ENCODE data around the gene SUMF1. TPM values are rescaled to one million over a fixed set of nuclear protein-coding genes. Genes with fewer than 3 reads are reported as not detected.

The SUMF1 gene
- total RNA-seq, 1 experiment from 2014 or later, result 26.6 TPM

DNA sequence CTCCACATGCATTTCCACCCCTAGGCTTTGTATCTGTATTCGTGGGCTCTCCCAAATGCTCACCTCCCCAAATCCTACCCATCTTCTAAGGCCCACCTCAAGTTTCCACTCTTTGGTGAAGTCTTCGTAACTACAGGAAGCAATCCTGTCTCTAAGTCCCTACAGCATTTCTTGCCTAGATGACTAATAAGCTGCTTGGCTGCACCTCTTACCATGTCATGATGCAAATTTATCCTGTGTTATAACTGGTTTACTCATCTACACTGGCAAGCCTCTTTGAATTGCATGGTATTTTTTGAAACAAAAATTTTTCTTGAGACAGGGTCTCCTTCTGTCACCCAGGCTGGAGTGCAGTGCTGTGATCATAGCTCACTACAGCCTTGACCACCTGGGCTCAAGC is 90.6 kb downstream of the SUMF1 start:
- no peaks in the 10 kb centered on the region for H3K79me2 ChIP-seq (ENCODE audit: insufficient read depth, low read length)
- no peak overlapping the region for H3K4me2 ChIP-seq (ENCODE audit: low read length)
- no peak overlapping the region for H2AFZ ChIP-seq (ENCODE audit: low read depth, low read length, poor library complexity, severe bottlenecking)
- H3K27ac ChIP-seq (ENCODE audit: low read depth, low read length), result no peak overlapping the region
- ATAC-seq (no peak), DNase-seq (ENCODE audit: low read depth, low spot score) (no peak)
- TF ChIP-seq ZFX (IDR thresholded peaks at IDR 0.05) (no peak), SP1 (IDR thresholded peaks at IDR 0.05; ENCODE audit: low read depth) (no peak), SRF (IDR thresholded peaks at IDR 0.05; ENCODE audit: low read depth) (no peak), POLR2A (IDR thresholded peaks at IDR 0.05; ENCODE audit: borderline replicate concordance, extremely low read depth, insufficient read depth, insufficient read length) (no peak), POLR2AphosphoS5 (IDR thresholded peaks at IDR 0.05; ENCODE audit: low read depth, low read length) (no peak), EGR1 (IDR thresholded peaks at IDR 0.05; ENCODE audit: low read depth) (no peak), ELF1 (IDR thresholded peaks at IDR 0.05; ENCODE audit: borderline replicate concordance, low read depth) (no peak)
- TF ChIP-seq, protein P1, sequence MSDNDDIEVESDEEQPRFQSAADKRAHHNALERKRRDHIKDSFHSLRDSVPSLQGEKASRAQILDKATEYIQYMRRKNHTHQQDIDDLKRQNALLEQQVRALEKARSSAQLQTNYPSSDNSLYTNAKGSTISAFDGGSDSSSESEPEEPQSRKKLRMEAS (IDR thresholded peaks at IDR 0.05), result no peak
- RAD21 ChIA-PET (ENCODE audit: low non-redundant PET in 1 of 2, low total read pairs in 2 of 2, uncharacterized antibody in 2 of 2, unreplicated experiment in 2 of 2), result no interaction called here
- no peaks in the 10 kb centered on the region for H3K36me3 ChIP-seq (ENCODE audit: control insufficient read depth in 1 of 2, insufficient read depth in 2 of 2, low read length in 2 of 2)
- CTCF ChIA-PET, result no interaction called here
- intact Hi-C loops (cut with micrococcal nuclease), result no loop called here
- H4K20me1 ChIP-seq (ENCODE audit: insufficient read depth), result no peaks in the 10 kb centered on the region
- no peaks in the 10 kb centered on the region for H3K9me3 ChIP-seq (ENCODE audit: control insufficient read depth in 1 of 2, insufficient read depth in 1 of 2, low read depth in 1 of 2, low read length in 2 of 2)
- BruUV-seq (replicated peaks), result no TSS peak
- no peaks in the 10 kb centered on the region for H3K27me3 ChIP-seq (ENCODE audit: insufficient read depth, low read length)
- no peak overlapping the region for H3K4me3 ChIP-seq (replicated peaks in 1 of 2; ENCODE audit: low read depth in 1 of 2, low read length in 2 of 2)
- H3K9ac ChIP-seq (ENCODE audit: low read length), result no peak overlapping the region
- H3K9me2 ChIP-seq (ENCODE audit: insufficient read depth), result no peaks in the 10 kb centered on the region
- POLR2A ChIA-PET, result no interaction called here
- H3K4me1 ChIP-seq (ENCODE audit: control insufficient read depth in 1 of 2, insufficient read depth in 2 of 2, low read length in 2 of 2), result no peaks in the 10 kb centered on the region

DNA sequence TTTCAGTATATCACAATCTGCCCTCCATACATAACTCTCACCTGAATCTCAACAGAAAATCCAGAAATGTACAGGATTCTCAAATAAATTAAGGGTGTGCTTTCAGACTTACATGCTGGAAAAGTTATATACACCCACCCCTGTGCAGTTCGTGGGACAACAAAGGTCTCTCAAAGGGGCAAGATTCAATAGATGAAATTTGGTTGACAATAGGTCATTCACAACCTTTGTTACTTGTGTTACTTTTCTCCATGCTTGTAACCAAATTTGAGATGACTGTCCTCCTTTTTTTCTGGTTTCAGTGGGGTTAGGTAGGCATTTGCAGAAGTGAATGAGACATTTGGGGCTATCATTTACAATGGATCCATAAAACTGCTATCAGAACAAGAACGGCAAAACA is 91.2 kb downstream of the SUMF1 start:
- BruUV-seq (replicated peaks), result no TSS peak
- ChIA-PET POLR2A (no interaction called here), RAD21 (ENCODE audit: low non-redundant PET in 1 of 2, low total read pairs in 2 of 2, uncharacterized antibody in 2 of 2, unreplicated experiment in 2 of 2) (no interaction called here), CTCF (no interaction called here)
- Histone ChIP-seq H3K27ac (ENCODE audit: low read depth, low read length) (no peak overlapping the region), H3K4me2 (ENCODE audit: low read length) (no peak overlapping the region), H3K4me1 (ENCODE audit: control insufficient read depth in 1 of 2, insufficient read depth in 2 of 2, low read length in 2 of 2) (no peaks in the 10 kb centered on the region), H4K20me1 (ENCODE audit: insufficient read depth) (no peaks in the 10 kb centered on the region), H3K27me3 (ENCODE audit: insufficient read depth, low read length) (no peaks in the 10 kb centered on the region), H3K36me3 (ENCODE audit: control insufficient read depth in 1 of 2, insufficient read depth in 2 of 2, low read length in 2 of 2) (no peaks in the 10 kb centered on the region), H2AFZ (ENCODE audit: low read depth, low read length, poor library complexity, severe bottlenecking) (no peak overlapping the region), H3K4me3 (replicated peaks in 1 of 2; ENCODE audit: low read depth in 1 of 2, low read length in 2 of 2) (no peak overlapping the region), H3K79me2 (ENCODE audit: insufficient read depth, low read length) (no peaks in the 10 kb centered on the region), H3K9me3 (ENCODE audit: control insufficient read depth in 1 of 2, insufficient read depth in 1 of 2, low read depth in 1 of 2, low read length in 2 of 2) (no peaks in the 10 kb centered on the region), H3K9me2 (ENCODE audit: insufficient read depth) (no peaks in the 10 kb centered on the region), H3K9ac (ENCODE audit: low read length) (no peak overlapping the region)
- DNase-seq (ENCODE audit: low read depth, low spot score) (no peak), ATAC-seq (no peak)
- intact Hi-C loops (cut with micrococcal nuclease), result no loop called here
- TF ChIP-seq JUND (IDR thresholded peaks at IDR 0.05), result no peak
- no peak for TF ChIP-seq SRF (IDR thresholded peaks at IDR 0.05; ENCODE audit: low read depth)
- TF ChIP-seq, protein P2, sequence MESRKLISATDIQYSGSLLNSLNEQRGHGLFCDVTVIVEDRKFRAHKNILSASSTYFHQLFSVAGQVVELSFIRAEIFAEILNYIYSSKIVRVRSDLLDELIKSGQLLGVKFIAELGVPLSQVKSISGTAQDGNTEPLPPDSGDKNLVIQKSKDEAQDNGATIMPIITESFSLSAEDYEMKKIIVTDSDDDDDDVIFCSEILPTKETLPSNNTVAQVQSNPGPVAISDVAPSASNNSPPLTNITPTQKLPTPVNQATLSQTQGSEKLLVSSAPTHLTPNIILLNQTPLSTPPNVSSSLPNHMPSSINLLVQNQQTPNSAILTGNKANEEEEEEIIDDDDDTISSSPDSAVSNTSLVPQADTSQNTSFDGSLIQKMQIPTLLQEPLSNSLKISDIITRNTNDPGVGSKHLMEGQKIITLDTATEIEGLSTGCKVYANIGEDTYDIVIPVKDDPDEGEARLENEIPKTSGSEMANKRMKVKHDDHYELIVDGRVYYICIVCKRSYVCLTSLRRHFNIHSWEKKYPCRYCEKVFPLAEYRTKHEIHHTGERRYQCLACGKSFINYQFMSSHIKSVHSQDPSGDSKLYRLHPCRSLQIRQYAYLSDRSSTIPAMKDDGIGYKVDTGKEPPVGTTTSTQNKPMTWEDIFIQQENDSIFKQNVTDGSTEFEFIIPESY (IDR thresholded peaks at IDR 0.05; ENCODE audit: extremely low read depth, insufficient replicate concordance, low read length), result no peak
- TF ChIP-seq CEBPB (IDR thresholded peaks at IDR 0.05; ENCODE audit: low read depth), result no peak
